OCI-LY7 (cell line): ENCODE data around the gene PALB2. TPM values are rescaled to one million over a fixed set of nuclear protein-coding genes. Genes with fewer than 3 reads are reported as not detected.
A peak's percentile ranks its signal among the peaks of the same experiment; 100 is the strongest.

Experiments
- BruUV-seq: library from RNA; stranded (reverse); fragments of 400-500 nt; replicated peaks from 2 replicates; lab custom pipeline; 2021; lab: Mats Ljungman, UMichigan
- CTCF ChIA-PET: fragments of 300-600 bp; sonication (Branson Sonifier 250); formaldehyde crosslinking; loops from one replicate; lab custom pipeline; 2022; ENCODE audit warnings: antibody characterized with exemption; ENCODE audit not compliant: unreplicated experiment; lab: Charles Lee
- POLR2A ChIA-PET: fragments of 300-600 bp; sonication (Branson Sonifier 250); formaldehyde crosslinking; loops from one replicate; lab custom pipeline; 2022; ENCODE audit warnings: antibody characterized with exemption; lab: Charles Lee
- DNase-seq: peaks from one replicate; pipeline ENCODE4 v3.0.0-alpha.2; 2015; ENCODE audit warnings: low spot score
- H2AFZ ChIP-seq: fragments of 200-600 bp; sonication (generic), shearing (Covaris generic); 2 replicates; pipeline ENCODE4 v1.6.1; 2014; ENCODE audit warnings: mild to moderate bottlenecking, antibody characterized with exemption, low read length, moderate library complexity
- H3K27ac ChIP-seq: fragments of 200-600 bp; sonication (generic); 2 replicates; pipeline ENCODE4 v1.5.1; 2014; ENCODE audit warnings: mixed run types, low read depth, mild to moderate bottlenecking, moderate library complexity, low read length, inconsistent platforms; ENCODE audit not compliant: poor library complexity, severe bottlenecking
- H3K36me3 ChIP-seq: fragments of 200-600 bp; sonication (generic); 2 replicates; pipeline ENCODE4 v1.6.1; 2014; ENCODE audit warnings: mild to moderate bottlenecking, antibody characterized with exemption, low read length, moderate library complexity, mixed read lengths; ENCODE audit not compliant: insufficient read depth
- H3K4me1 ChIP-seq: fragments of 200-600 bp; sonication (generic); 2 replicates; pipeline ENCODE4 v1.5.1; 2014; ENCODE audit warnings: mild to moderate bottlenecking, low read length; ENCODE audit not compliant: insufficient read depth, poor library complexity, severe bottlenecking
- H3K4me2 ChIP-seq: fragments of 200-600 bp; sonication (generic); 2 replicates; pipeline ENCODE4 v1.6.1; 2014; ENCODE audit warnings: mild to moderate bottlenecking, low read length
- H3K4me3 ChIP-seq: fragments of 200-600 bp; sonication (generic); 2 replicates; pipeline ENCODE4 v1.5.1; 2014; ENCODE audit warnings: mild to moderate bottlenecking, low read depth, low read length; ENCODE audit not compliant: poor library complexity, severe bottlenecking
- H3K79me2 ChIP-seq: fragments of 200-600 bp; sonication (generic); 2 replicates; pipeline ENCODE4 v1.6.1; 2016; ENCODE audit warnings: low read depth, mild to moderate bottlenecking, low read length, moderate library complexity, mixed read lengths; ENCODE audit not compliant: insufficient read depth
- H3K9me2 ChIP-seq: fragments of 200-600 bp; sonication (generic); 2 replicates; pipeline ENCODE4 v1.6.1; 2016; ENCODE audit warnings: mild to moderate bottlenecking, low read length, mixed read lengths; ENCODE audit not compliant: insufficient read depth
- H3K9me3 ChIP-seq: fragments of 200-600 bp; sonication (generic); 2 replicates; pipeline ENCODE4 v1.6.1; 2014; ENCODE audit warnings: mild to moderate bottlenecking, mixed run types, low read length, mixed read lengths
- H4K20me1 ChIP-seq: fragments of 200-600 bp; sonication (generic); 2 replicates; pipeline ENCODE4 v1.6.1; 2014; ENCODE audit warnings: mild to moderate bottlenecking, antibody characterized with exemption, low read length, moderate library complexity, mixed read lengths; ENCODE audit not compliant: insufficient read depth
- EZH2phosphoT487 ChIP-seq: fragments of 200-600 bp; sonication (generic); IDR thresholded peaks from 2 replicates; pipeline ENCODE4 v1.6.1; 2018; ENCODE audit warnings: low read depth, borderline replicate concordance, mild to moderate bottlenecking, mixed run types, antibody characterized with exemption, low read length, moderate library complexity, mixed read lengths
- intact Hi-C: fragments of 100-400 bp; cut with micrococcal nuclease; formaldehyde crosslinking; loops from one replicate; pipeline ENCODE4 v1.10.0; 2022; ENCODE audit not compliant: unreplicated experiment
- total RNA-seq, 2 experiments: library from RNA; depleted of rRNA in 1 of 2; stranded (reverse); fragments of >200 nt in 1 of 2; shearing (Covaris generic) in 1 of 2; gene quantifications; 2 replicates each; pipeline ENCODE4 v1.2.3, GENCODE V29; 2014 to 2022
- TF ChIP-seq, protein P1 (sequence below): fragments of 200-600 bp; sonication (generic); conservative IDR thresholded peaks from 2 replicates; pipeline ENCODE4 v1.5.1; 2014; ENCODE audit warnings: mild to moderate bottlenecking, antibody characterized with exemption, low read length, moderate library complexity, mixed read lengths

PALB2 gene
- total RNA-seq, 2 experiments from 2014 or later, result 16.6 to 35.1 TPM

DNA sequence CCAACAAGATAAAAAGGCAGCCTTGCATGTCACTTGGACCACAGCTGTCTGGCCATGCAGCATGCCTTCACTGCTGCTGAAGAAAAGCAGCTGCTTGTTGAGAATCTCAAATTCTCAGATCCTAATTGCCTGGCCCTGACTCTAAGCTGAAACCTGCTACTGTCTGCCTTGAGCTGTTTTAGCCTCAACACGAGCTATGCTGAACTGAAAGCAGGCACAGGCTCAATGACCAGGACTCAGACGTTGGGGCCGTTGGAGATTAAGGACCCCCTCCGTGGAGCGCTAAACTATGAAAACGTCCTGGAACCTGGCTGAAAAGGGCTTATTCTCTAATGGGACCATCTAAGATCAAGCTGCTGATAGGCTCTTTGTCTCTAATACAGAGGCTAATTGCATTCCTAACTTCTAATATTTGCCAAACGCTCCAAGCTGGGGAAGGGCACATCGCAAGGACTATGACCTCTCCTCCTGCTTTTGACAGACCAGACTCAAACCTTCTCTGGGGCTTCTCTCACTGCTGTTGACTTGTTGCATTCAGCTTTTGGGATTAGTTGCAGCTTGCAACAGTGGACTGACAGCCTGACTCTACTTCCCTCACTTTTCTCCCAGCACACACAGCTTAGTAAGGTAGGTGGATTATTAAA lies 33.0 kb upstream of the PALB2 start:
- H3K36me3 ChIP-seq, result peaks cover 42% of the 10 kb centered on the region
- BruUV-seq, result no TSS peak
- H2AFZ ChIP-seq, result no peak overlapping the region
- H4K20me1 ChIP-seq, result no peaks in the 10 kb centered on the region
- ChIA-PET POLR2A (interaction anchor here (0.5 to 1.4 kb wide), 4 partner anchors 8 to 85 kb away, joined by 3 to 4 read pairs (median 3); no protein-coding TSS in a partner anchor), CTCF (no interaction called here)
- peaks cover 4% of the 10 kb centered on the region for H3K79me2 ChIP-seq
- no peak for TF ChIP-seq EZH2phosphoT487
- TF ChIP-seq, protein P1, sequence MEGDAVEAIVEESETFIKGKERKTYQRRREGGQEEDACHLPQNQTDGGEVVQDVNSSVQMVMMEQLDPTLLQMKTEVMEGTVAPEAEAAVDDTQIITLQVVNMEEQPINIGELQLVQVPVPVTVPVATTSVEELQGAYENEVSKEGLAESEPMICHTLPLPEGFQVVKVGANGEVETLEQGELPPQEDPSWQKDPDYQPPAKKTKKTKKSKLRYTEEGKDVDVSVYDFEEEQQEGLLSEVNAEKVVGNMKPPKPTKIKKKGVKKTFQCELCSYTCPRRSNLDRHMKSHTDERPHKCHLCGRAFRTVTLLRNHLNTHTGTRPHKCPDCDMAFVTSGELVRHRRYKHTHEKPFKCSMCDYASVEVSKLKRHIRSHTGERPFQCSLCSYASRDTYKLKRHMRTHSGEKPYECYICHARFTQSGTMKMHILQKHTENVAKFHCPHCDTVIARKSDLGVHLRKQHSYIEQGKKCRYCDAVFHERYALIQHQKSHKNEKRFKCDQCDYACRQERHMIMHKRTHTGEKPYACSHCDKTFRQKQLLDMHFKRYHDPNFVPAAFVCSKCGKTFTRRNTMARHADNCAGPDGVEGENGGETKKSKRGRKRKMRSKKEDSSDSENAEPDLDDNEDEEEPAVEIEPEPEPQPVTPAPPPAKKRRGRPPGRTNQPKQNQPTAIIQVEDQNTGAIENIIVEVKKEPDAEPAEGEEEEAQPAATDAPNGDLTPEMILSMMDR, result no peak
- intact Hi-C loops, result no loop called here
- H3K9me3 ChIP-seq, result no peaks in the 10 kb centered on the region
- H3K9me2 ChIP-seq, result no peaks in the 10 kb centered on the region
- H3K4me2 ChIP-seq, result no peak overlapping the region
- DNase-seq, result no peak
- H3K4me1 ChIP-seq, result peaks cover 7% of the 10 kb centered on the region
- no peak overlapping the region for H3K27ac ChIP-seq
- no peak overlapping the region for H3K4me3 ChIP-seq

DNA sequence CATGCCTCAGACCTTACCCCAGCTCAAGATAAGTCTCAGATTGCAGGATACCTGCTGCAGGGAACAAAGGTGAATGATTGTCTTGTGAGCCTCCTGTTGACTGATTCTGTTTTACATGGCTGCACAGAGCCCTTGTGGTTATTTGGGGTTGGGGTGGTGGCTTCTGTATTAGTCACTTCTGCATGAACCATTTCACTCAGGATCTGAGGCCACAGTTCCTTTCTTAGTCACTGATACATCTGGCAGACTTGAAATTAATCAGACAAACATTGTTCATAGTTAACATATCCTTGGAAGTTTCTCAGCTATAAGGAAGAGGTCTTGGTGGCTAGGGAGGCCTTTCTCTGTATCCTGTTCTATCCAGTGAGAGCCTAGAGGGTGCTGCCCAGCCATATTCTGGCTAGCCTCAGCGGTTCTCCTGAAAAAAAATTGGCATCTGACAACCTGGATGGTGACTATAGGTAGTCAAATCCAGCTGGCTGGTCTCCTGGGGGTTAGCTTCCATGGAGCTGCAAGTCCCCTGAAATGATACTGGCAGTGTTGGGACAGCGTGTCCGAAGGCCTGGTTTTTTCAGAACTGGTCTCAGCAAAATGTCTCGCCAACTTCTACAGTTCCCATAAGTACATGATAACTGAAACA lies 29.1 kb upstream of the PALB2 start:
- TF ChIP-seq, protein P1, result no peak
- TF ChIP-seq EZH2phosphoT487, result no peak
- DNase-seq, result no peak
- BruUV-seq, result no TSS peak
- Histone ChIP-seq H4K20me1 (no peaks in the 10 kb centered on the region), H3K4me1 (no peaks in the 10 kb centered on the region), H3K9me3 (no peaks in the 10 kb centered on the region), H3K4me3 (no peak overlapping the region), H3K9me2 (no peaks in the 10 kb centered on the region), H2AFZ (no peak overlapping the region), H3K4me2 (no peak overlapping the region), H3K27ac (no peak overlapping the region), H3K79me2 (no peaks in the 10 kb centered on the region), H3K36me3 (peaks cover 78% of the 10 kb centered on the region)
- ChIA-PET CTCF (interaction anchor here (0.6 kb wide), 1 partner anchor 325 kb away, joined by 3 read pairs; no protein-coding TSS in a partner anchor), POLR2A (no interaction called here)
- intact Hi-C loops, result no loop called here

DNA sequence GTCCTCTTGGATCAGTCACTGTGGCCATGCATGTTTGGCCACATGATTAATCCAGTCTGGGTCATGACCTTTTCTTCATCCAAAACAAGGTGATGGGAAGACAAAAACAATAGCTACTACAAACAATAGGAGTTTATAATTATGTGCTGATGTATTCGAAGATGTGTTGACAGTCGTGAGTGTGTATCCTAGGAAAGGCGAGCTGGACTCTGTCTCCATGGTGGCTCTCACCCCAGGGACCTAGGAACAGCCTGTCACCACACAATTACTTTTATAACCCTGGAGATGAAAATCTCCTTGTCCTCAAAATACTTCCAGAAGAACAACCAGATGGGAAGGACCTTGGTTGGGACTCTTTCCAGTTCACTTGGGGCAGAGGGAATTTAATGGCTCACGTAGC lies 27.8 kb upstream of the PALB2 start:
- H2AFZ ChIP-seq, result no peak overlapping the region
- peaks cover 85% of the 10 kb centered on the region for H3K36me3 ChIP-seq
- intact Hi-C loops, result no loop called here
- no peaks in the 10 kb centered on the region for H3K4me1 ChIP-seq
- BruUV-seq, result TSS peak; percentile 12
- ChIA-PET CTCF (no interaction called here), POLR2A (interaction anchor here (0.9 kb wide), 1 partner anchor 8 kb away, joined by 3 read pairs; no protein-coding TSS in a partner anchor)
- H3K4me2 ChIP-seq, result no peak overlapping the region
- no peak for DNase-seq
- H3K79me2 ChIP-seq, result no peaks in the 10 kb centered on the region
- no peaks in the 10 kb centered on the region for H4K20me1 ChIP-seq
- H3K27ac ChIP-seq, result no peak overlapping the region
- no peak overlapping the region for H3K4me3 ChIP-seq
- TF ChIP-seq, protein P1, result no peak
- no peak for TF ChIP-seq EZH2phosphoT487
- H3K9me2 ChIP-seq, result no peaks in the 10 kb centered on the region
- H3K9me3 ChIP-seq, result no peaks in the 10 kb centered on the region
